ENCODE data around the gene DNAJB6. TPM values are rescaled to one million over a fixed set of nuclear protein-coding genes. Genes with fewer than 3 reads are reported as not detected.

DNAJB6 gene
- total RNA-seq (2022; extraction: Qiagen RNA extraction; ENCODE audit: low read depth) = 97.3 to 152 TPM (median 104 TPM) in 5 replicates

GRCh38 chr7:157336383-157337315 is at the start of gene DNAJB6:
DNAJB6 (plus strand) TSS chr7:157337004; CDS start chr7:157358573, 21,569 bp downstream.

Other genes starting within 250 kb of the DNAJB6 start
- 49.7 to 77.0 TPM (median 68.4 TPM) in 5 replicates for gene UBE3C, start 198.1 kb upstream of the DNAJB6 start, total RNA-seq (2022; extraction: Qiagen RNA extraction; ENCODE audit: low read depth)